ENCODE results near the gene TMPRSS11F.

The TMPRSS11F gene

DNA sequence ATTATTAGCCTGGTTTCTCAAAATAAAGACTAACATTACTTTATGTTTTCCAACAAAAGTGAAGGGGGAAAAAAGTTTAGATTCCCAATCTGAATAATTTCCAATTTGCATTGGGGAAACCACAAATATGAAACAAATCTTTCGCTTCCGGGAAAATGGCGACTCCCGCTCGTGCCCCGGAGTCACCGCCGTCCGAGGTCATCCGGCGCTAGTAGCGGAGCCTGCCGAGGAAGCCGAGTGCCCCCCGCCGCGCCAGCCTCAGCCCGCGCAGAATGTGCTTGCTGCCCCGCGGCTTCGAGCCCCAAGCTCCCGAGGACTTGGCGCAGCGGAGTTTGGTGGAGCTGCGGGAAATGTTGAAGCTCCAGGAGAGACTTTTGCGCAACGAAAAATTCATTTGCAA, 91.4 kb downstream of the TMPRSS11F start:
- TF ChIP-seq, protein P1, sequence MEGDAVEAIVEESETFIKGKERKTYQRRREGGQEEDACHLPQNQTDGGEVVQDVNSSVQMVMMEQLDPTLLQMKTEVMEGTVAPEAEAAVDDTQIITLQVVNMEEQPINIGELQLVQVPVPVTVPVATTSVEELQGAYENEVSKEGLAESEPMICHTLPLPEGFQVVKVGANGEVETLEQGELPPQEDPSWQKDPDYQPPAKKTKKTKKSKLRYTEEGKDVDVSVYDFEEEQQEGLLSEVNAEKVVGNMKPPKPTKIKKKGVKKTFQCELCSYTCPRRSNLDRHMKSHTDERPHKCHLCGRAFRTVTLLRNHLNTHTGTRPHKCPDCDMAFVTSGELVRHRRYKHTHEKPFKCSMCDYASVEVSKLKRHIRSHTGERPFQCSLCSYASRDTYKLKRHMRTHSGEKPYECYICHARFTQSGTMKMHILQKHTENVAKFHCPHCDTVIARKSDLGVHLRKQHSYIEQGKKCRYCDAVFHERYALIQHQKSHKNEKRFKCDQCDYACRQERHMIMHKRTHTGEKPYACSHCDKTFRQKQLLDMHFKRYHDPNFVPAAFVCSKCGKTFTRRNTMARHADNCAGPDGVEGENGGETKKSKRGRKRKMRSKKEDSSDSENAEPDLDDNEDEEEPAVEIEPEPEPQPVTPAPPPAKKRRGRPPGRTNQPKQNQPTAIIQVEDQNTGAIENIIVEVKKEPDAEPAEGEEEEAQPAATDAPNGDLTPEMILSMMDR (IDR thresholded peaks at IDR 0.05), result no peak
- Histone ChIP-seq H3K27ac (no peak overlapping the region), H3K4me3 (no peak overlapping the region)
- no peak for DNase-seq (ENCODE audit: low spot score)

DNA sequence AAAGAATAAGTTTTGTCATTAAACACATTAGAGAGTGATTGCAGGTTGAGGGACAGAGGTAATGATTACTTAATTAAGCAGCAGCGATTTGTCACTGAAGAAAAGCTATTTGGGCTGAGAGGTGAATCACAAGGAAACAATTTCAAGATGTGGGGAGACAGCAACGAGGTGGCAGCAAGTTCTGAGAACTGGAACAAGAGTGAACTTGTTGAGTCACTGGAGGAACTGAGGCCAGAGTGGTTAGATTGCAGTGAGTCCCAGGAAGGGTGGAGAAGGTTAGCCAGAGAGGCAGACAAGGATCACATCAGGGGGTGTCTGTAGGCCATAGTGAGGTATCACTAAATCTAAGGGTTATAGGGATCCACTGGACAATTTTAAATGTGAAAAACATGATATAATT, 108.5 kb downstream of the TMPRSS11F start:
- DNase-seq (ENCODE audit: low spot score), result no peak
- TF ChIP-seq, protein P1 (IDR thresholded peaks at IDR 0.05), result no peak
- Histone ChIP-seq H3K27ac (no peak overlapping the region), H3K4me3 (no peak overlapping the region)

DNA sequence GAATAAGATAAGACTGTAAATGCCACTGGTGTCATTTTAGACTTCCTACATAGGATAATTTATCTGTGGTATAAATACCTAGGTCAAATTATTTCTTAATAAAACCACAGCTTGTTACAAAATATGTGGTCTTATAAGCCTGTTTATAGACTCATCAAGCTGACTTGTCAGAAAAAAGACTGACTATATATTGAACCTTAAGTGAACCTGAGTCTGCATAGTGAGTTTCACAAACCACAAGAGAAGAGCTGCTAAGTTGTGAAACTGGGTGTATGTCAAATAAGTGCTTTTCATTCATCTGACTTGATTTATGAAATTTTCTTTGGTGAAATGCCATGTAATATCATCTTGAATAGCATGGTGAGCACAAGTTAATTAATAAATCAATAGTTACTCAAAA, 118.0 kb downstream of the TMPRSS11F start:
- H3K27ac ChIP-seq, result no peak overlapping the region
- TF ChIP-seq, protein P1 (IDR thresholded peaks at IDR 0.05), result no peak
- no peak for DNase-seq (ENCODE audit: low spot score)
- no peak overlapping the region for H3K4me3 ChIP-seq

Data from coronary artery (tissue), 2 donors.